Tibial artery (tissue), 4 donors: ENCODE results near the gene CDCA8.

Experiments used
- DNase-seq, 2 donors: peaks; one replicate each; pipeline ENCODE4 v3.0.0-alpha.2; 2019
- H3K27ac ChIP-seq, 2 donors: fragments of 200-600 bp; sonication (generic) in 1 of 2; 1 replicate in 1 of 2; 2 replicates in 1 of 2; pipeline ENCODE4 v1.5.1; 2018 to 2019; ENCODE audit warnings: mild to moderate bottlenecking in 1 of 2
- H3K27me3 ChIP-seq, 2 donors: fragments of 200-600 bp; sonication (generic) in 1 of 2; one replicate each; pipeline versions ENCODE4 v1.5.1 to v1.6.0; 2016 to 2019
- H3K36me3 ChIP-seq, 3 donors: fragments of 200-600 bp; sonication (generic) in 2 of 3; one replicate each; pipeline ENCODE4 v1.5.1; 2016 to 2019; ENCODE audit warnings: mild to moderate bottlenecking in 2 of 3
- H3K4me1 ChIP-seq, 4 donors: fragments of 200-600 bp; sonication (generic) in 2 of 4; 1 replicate in 3 of 4; 2 replicates in 1 of 4; pipeline ENCODE4 v1.5.1; 2016 to 2019
- H3K4me3 ChIP-seq, 2 donors: fragments of 200-600 bp; sonication (generic) in 1 of 2; 1 replicate in 1 of 2; 2 replicates in 1 of 2; pipeline ENCODE4 v1.5.1; 2018 to 2019; ENCODE audit warnings: mild to moderate bottlenecking in 2 of 2
- H3K9me3 ChIP-seq, 3 donors: fragments of 200-600 bp; sonication (generic) in 1 of 3; one replicate each; pipeline ENCODE4 v1.5.1; 2016 to 2019
- intact Hi-C: fragments of 100-400 bp; cut with DNase I; formaldehyde crosslinking; loops from one replicate; pipeline ENCODE4 v1.15.0; 2023; ENCODE audit warnings: low total_unique reads
- TF ChIP-seq, protein P1 (sequence below), 2 experiments: fragments of 200-600 bp in 1 of 2; fragments of 450-650 bp in 1 of 2; IDR thresholded peaks; one replicate each; pipeline ENCODE4 v1.5.1; 2017 to 2019; ENCODE audit warnings: antibody characterized with exemption in 2 of 2, mild to moderate bottlenecking in 1 of 2, moderate library complexity in 1 of 2

Gene CDCA8

DNA sequence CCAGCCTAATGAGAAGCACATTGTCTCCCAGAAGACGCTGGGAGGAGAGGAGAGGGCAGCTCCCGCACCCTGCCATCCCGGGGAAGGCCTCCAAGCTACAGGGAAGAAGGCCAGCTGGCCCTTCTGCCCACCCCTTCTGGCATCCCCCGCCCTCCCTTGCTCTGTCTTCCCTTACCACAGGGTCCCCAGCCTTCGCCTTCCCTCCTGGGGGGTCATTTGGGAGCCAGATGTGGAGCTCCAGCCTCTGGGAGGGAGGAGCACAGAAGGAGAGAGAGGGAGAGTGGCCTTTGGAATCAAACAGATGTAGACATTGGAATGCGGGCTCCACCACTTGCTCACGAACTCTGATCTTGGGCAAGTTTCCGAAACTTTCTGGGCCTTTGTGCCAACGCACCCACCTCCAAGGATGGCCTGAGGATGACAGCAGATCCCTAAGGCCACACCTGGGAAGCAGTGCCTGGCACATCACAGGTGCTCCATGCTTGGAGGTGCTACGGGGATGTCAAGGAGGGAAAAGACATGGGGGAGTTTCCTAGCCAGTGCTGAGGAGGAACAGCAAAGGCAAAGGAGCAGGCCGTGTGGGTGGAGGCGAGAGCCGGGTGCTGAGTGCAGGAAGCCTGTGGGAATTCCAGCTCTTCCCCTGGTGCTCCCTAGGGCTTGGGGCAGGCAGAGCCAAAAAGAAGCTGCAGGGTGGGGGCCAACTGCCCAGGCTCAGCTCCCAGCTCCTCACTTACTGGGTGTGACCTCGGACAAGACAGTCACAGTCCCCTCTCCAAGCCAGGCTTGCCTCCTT, 34.5 kb upstream of the CDCA8 start:
- H3K4me1 ChIP-seq: no peaks in the 10 kb centered on the region
- no peaks in the 10 kb centered on the region for H3K9me3 ChIP-seq
- DNase-seq: no peak
- TF ChIP-seq, protein P1, sequence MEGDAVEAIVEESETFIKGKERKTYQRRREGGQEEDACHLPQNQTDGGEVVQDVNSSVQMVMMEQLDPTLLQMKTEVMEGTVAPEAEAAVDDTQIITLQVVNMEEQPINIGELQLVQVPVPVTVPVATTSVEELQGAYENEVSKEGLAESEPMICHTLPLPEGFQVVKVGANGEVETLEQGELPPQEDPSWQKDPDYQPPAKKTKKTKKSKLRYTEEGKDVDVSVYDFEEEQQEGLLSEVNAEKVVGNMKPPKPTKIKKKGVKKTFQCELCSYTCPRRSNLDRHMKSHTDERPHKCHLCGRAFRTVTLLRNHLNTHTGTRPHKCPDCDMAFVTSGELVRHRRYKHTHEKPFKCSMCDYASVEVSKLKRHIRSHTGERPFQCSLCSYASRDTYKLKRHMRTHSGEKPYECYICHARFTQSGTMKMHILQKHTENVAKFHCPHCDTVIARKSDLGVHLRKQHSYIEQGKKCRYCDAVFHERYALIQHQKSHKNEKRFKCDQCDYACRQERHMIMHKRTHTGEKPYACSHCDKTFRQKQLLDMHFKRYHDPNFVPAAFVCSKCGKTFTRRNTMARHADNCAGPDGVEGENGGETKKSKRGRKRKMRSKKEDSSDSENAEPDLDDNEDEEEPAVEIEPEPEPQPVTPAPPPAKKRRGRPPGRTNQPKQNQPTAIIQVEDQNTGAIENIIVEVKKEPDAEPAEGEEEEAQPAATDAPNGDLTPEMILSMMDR (IDR thresholded peaks at IDR 0.05): no peak
- H3K4me3 ChIP-seq: no peak overlapping the region
- peaks cover 0 to 52% of the 10 kb centered on the region in 2 donors for H3K27me3 ChIP-seq
- H3K36me3 ChIP-seq: no peaks in the 10 kb centered on the region
- H3K27ac ChIP-seq: no peak overlapping the region
- intact Hi-C loops: no loop called here

- DNase-seq: no peak
- no peaks in the 10 kb centered on the region for H3K36me3 ChIP-seq
- H3K4me3 ChIP-seq: no peak overlapping the region
- intact Hi-C loops: no loop called here
- H3K9me3 ChIP-seq: no peaks in the 10 kb centered on the region
- no peak overlapping the region for H3K27ac ChIP-seq
- H3K4me1 ChIP-seq: no peaks in the 10 kb centered on the region
- TF ChIP-seq, protein P1 (IDR thresholded peaks at IDR 0.05): no peak
- H3K27me3 ChIP-seq: peaks cover 0 to 54% of the 10 kb centered on the region in 2 donors
Observed at GRCh38 chr1:37658486-37658885, 33.8 kb upstream of the CDCA8 start.

DNA sequence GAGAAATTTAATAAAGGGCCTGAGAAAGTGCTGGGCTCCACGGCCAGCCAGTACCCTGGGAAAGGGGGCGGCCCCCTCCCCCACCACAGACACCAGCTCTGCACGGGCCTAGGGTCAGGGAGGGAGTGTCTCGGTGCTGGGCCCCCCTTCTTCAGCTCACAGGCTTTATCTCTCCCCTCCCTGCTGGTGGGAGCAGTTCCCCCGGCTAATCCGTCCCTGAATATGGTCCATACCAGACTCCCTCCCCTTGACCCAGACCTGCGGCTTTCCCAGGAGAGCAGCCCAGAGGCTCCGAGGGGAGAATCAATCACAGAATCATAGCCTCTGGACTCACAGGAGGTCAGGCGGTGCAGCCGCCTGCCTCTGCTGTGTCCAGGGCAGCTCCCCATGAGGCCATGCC, 31.7 kb upstream of the CDCA8 start:
- Histone ChIP-seq H3K9me3 (no peaks in the 10 kb centered on the region), H3K27ac (no peak overlapping the region), H3K27me3 (peaks cover 0 to 50% of the 10 kb centered on the region in 2 donors), H3K4me1 (no peaks in the 10 kb centered on the region), H3K4me3 (no peak overlapping the region), H3K36me3 (no peaks in the 10 kb centered on the region)
- intact Hi-C loops: no loop called here
- TF ChIP-seq, protein P1 (IDR thresholded peaks at IDR 0.05): no peak
- no peak for DNase-seq

GRCh38 chr1:37661401-37661800, 30.9 kb upstream of the CDCA8 start:
- H3K27me3 ChIP-seq: peaks cover 0 to 47% of the 10 kb centered on the region in 2 donors
- no peak overlapping the region for H3K4me3 ChIP-seq
- intact Hi-C loops: no loop called here
- no peaks in the 10 kb centered on the region for H3K9me3 ChIP-seq
- no peak for DNase-seq
- no peak overlapping the region for H3K27ac ChIP-seq
- no peaks in the 10 kb centered on the region for H3K4me1 ChIP-seq
- TF ChIP-seq, protein P1 (IDR thresholded peaks at IDR 0.05): no peak
- H3K36me3 ChIP-seq: no peaks in the 10 kb centered on the region

DNA sequence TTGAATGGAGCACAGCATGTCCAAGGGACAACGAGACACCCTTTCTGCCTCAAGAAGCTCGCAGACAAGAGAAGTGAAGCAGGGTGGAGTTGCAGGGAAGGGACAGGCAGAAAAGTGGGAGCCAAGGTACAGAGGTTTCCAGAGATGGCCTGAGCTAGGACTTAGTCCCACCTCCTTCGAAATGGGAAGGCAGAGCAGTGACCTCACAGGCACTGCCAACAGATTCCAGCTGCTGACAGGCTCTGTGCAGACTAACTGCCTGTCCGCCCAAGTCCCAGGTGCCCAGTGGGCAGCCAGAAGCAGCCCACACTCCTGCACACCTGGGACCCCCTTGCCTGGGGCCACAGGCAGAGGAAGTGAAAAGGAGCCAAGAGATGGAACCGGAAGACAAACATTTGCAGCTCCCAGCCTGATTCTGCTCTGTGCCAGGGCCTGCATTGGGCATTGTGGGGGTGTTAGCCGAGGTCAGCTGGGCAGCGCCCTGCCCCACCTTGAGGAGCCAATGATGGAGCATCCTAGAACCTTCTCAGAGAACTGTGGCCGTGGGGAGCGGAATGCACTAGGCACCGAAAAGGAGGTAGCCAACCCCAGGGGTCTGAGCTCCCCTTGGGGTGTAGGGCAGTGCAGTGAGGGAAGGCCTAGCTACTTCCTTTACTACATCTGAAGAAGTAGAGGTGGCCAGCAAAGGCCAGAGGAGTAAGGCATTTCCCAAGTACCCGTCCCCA, 30.1 kb upstream of the CDCA8 start:
- intact Hi-C loops: no loop called here
- Histone ChIP-seq H3K9me3 (no peaks in the 10 kb centered on the region), H3K4me1 (no peaks in the 10 kb centered on the region), H3K27me3 (peaks cover 0 to 41% of the 10 kb centered on the region in 2 donors), H3K36me3 (no peaks in the 10 kb centered on the region), H3K27ac (no peak overlapping the region), H3K4me3 (no peak overlapping the region)
- TF ChIP-seq, protein P1 (IDR thresholded peaks at IDR 0.05): no peak
- no peak for DNase-seq
